ENCODE data around the gene MEX3A.
"Not testable (repeated sequence)": the region's sequence is repeated elsewhere in the genome, so short reads cannot be mapped to it uniquely, and the experiment has no call there.

The MEX3A gene

DNA sequence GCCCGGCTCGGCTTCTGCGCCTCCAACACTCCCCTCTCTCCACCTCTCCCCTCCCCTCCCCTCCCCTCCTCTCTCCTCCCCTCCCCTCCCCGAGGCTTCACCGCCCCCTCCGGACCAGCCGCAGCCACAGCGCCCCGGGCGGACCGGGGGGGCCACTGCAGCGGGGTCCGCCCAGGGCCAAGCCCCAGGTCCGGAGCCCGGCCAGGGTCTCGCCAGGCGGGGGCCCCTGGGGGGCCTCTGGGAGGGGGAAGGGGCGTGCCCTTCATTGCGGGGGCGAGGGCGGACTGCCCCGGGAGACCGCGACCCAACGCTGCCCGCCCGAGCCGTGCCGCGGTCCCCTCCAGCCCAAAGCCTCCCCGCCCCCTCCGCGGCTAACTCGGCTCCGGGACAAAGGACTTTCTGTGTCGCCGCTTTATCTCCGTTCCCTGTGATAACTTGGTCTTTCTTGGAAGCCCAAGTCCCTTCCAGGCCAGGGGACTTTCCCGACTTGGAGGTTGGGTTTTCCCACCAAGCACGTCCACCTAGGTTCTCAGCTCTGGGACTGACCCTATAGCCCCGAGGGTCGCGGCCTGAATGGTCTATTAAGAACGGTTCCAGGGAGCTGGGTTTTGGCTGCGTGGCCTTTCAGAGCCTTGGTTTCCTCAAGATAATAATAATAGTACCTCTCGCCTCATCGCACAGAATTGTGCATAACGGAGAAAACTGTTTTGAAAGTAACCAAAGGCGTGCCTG lies 28.3 kb downstream of the MEX3A start, which contains the start of gene UBQLN4:
UBQLN4 (minus strand) TSS at position 31 of the 732 bp plus-strand sequence. CDS start 97 bp downstream, outside the sequence.
- DNase-seq: peak; percentile 11

- peak; percentile 26 for DNase-seq
Observed at GRCh38 chr1:156052862-156053767, 29.1 kb downstream of the MEX3A start.

DNA sequence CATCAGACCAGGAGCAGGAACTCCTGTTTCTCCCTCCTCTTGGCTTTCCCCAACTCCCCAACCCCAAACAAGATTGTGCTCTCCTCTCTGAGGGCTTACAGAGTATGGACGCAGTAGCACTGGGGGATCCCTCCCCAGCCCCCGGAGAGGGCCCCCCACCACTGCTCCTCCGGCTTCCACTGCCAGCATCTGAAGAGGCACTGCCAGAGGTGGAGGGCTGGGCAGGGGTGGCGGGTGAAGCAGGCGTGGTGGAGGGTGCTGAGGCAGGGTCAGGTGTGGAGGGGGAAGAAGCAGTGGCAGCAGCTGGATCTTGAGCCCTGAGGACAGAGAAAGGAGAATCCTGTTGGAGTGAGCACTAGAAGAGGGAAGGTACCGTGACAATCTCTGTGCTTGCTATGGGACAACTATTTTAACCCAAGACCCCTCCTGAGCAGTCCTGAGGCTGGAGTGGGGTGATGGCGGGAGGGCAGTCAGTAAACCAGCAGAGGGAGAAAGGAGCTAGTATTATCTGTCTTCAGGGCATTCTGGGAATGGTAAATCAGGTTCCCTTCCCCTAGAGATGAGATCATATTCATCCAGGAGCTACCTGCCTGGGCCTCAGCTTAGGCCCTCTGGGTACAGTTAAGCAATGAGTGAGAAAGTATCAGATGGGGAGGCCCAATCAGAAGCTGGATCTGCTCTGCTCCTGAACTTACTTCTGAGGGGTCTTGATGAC lies 31.1 kb downstream of the MEX3A start:
- DNase-seq: no peak

- no peak for DNase-seq
Observed at GRCh38 chr1:156050376-156050775, 31.9 kb downstream of the MEX3A start.

DNA sequence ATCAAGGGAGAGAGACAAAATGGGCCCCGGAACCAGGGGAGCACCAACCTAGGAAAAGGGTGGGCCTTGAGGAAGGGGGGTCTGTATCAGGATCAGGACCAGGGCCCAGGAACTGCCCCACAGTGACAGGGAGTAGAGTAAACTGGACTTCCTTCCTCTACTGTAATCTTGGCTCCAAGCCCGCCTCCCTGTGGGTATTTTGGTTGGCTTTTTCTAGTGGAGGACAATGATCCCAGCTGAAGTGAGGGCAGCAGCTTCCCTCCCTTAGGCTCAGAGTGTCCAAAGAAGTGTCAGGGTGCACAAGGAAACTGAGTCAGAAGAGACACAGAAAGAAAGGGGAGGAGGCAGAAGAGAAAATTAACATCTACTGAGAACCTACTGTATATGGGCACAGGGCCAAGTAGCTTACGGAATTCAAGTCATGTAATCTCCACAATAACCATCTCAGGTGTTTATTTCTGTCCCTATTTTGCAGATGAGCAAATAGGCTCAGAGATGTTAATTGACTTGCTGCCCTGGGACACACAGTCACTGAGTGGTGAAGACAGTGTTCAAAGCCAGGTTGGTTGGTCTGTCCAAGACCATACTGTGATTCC lies 33.5 kb downstream of the MEX3A start:
- no peak for DNase-seq

DNA sequence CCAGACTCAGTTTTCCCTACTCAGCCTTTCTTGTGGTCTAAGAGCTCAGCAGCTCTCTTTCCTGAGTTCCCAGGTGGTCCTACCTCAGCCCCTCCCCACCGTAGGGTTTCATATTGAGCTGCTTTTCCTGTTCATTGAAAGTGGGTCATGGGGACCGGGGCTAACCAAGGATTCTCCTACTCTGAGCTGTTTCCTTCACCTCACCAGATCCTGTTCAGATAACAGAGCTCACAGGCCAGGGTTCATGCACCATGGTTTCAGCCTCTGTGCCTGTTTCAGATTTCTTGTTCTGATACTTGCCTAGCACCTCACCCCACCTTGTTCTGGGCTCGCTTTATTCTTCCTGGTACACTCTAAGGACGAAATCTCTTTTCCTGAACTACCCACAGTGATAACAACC lies 37.2 kb downstream of the MEX3A start:
- no peak for DNase-seq

GRCh38 chr1:156042828-156043227 lies 39.4 kb downstream of the MEX3A start:
- DNase-seq: no peak

DNA sequence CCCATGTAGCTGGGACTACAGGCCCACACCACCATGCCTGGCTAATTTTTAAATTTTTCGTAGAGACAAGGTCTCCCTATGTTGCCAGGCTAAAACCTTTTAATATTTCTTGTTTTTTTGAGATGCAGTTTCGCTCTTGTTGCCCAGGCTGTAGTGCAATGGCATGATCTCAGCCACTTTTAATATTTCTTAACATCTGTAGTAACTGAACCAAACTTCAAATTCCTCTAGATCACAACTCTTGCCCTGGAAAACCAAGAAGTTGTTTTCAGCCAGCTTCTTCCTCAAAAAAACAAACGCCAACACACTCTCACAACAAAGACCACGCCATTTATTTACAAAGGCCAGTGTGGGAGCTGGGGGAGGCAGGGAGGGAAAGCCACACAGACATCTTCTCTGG lies 47.3 kb downstream of the MEX3A start:
- not testable (repeated sequence) for DNase-seq

- no peak for DNase-seq
Observed at GRCh38 chr1:156033011-156033410, 49.3 kb downstream of the MEX3A start.

DNA sequence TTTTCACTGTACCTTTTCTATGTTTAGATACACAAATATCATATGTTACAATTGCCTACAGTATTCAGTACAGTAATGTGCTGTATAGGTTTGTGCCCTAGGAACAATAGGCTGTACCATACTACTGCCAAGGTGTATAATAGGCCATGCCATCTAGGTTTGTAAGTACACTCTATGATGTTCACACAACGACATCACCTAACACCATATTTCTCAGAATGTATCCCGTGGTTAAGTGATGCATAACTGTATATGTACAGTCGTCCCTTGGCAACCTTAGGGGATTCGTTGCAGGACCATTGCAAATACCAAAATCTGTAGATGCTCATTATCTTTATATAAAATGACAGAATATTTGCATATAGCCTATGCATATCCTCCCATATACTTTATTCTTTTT lies 55.7 kb downstream of the MEX3A start:
- DNase-seq: no peak

GRCh38 chr1:156025876-156026275 lies 56.4 kb downstream of the MEX3A start:
- peak; percentile 10 for DNase-seq

- DNase-seq: no peak
Observed at GRCh38 chr1:156024801-156025200, 57.5 kb downstream of the MEX3A start.

Data from NCI-H524 treated with DMSO at 0.1 percent for 48 hours (cell line).